HG03558 (cell line): ENCODE measurements around the gene PTCD3.
A peak's percentile ranks its signal among the peaks of the same experiment; 100 is the strongest.

Experiments
- ATAC-seq: cut with Tn5 transposase; IDR thresholded peaks from one replicate; pipeline ENCODE4 v1.9.1; 2021; ENCODE audit warnings: moderate number of reproducible peaks; ENCODE audit not compliant: unreplicated experiment; ENCODE audit errors: extremely low read depth

Gene PTCD3

GRCh38 chr2:86105969-86106945 is at the start of gene PTCD3:
Gene PTCD3, plus strand, starts transcription at chr2:86106235. Its CDS starts 13 bp downstream, at chr2:86106248.
- ATAC-seq, result peak; percentile 61

- ATAC-seq, result no peak
Measured at GRCh38 chr2:86056590-86057331, 49.3 kb upstream of the PTCD3 start.

- no peak for ATAC-seq
Measured at GRCh38 chr2:86062043-86062442, 44.0 kb upstream of the PTCD3 start.

- ATAC-seq, result no peak
Measured at GRCh38 chr2:86064006-86064405, 42.0 kb upstream of the PTCD3 start.

DNA sequence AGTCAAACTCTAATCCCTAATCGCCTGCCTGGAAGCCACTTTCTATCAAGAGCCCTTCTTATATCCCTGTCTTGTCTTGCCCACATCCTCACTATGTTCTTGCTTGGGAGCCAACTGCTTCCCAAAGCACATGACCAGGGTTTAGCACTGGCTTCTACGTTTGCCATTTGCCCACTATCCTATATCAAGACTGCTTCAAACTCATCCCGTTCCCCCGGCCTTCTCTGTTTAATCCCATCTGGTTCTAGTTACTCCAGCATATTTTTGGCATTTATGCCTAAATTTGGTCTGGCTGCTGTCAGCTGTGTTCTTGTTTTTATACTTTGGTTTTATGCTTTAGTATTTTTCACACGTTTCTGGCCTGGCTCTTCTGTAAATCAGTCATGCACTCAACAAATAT is 40.5 kb upstream of the PTCD3 start:
- no peak for ATAC-seq

- ATAC-seq, result no peak
Measured at GRCh38 chr2:86066007-86066578, 39.9 kb upstream of the PTCD3 start.

DNA sequence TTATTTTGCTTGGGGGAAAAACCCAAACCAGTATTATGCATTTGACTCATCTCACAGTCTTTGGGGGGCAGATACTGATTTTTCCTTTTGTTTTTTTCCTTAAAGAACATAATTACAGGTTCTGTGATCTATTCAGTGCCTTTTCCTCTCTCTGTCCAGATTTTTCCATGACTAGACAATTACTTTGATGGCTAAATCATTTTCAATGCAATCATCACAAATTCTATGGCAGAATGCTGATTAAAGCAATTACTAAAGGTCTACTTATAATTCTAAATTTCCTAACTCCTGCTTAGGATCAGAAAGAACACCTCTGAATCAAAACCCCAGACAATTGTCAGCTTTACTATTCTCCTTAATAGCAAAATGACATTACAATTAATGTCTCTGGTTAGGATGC is 39.1 kb upstream of the PTCD3 start:
- ATAC-seq, result no peak

DNA sequence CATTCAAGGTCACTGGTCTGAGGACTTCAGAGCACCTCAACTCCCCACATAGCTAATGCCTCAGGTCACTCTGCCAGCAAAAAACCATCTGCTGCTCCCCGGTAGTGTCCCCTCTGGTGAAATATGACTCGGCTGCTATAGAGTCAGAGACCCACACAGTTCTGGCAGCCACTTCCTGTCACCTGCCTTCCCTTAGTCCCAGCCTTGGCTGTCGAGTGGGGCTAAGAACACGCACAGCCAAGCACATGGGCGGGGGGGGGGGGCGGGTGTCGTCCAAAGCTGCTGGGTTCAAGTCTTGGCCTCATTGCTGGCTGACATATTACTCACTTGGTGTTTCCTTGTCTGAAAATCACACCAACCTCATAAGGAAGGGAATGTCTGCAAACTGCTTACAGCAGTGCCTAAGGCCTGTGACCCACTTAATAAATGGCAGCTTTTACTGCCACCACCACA is 37.9 kb upstream of the PTCD3 start:
- no peak for ATAC-seq

- ATAC-seq, result no peak
Measured at GRCh38 chr2:86068648-86069047, 37.4 kb upstream of the PTCD3 start.

- no peak for ATAC-seq
Measured at GRCh38 chr2:86069091-86069685, 36.8 kb upstream of the PTCD3 start.

- no peak for ATAC-seq
Measured at GRCh38 chr2:86069783-86070339, 36.2 kb upstream of the PTCD3 start.

DNA sequence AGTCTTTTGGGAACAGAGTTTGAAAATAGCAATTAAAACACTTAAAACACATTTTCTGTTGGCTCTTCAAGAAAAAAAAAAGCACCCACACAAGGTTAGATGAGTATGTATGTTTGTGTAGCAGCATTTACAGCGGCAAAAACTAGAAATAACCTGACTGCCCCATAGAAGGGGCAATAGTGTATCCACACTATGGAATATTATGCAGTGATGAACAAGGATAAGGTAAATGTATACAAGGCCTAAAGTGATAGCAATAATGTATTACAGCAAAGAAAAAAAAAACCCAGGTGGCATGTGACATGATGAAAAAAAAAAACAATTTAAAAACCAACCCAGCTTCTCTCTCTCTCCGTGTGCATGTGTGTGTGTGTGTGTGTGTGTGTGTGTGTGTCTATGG is 35.2 kb upstream of the PTCD3 start:
- ATAC-seq, result no peak

GRCh38 chr2:86072271-86072858 is 33.7 kb upstream of the PTCD3 start:
- no peak for ATAC-seq

DNA sequence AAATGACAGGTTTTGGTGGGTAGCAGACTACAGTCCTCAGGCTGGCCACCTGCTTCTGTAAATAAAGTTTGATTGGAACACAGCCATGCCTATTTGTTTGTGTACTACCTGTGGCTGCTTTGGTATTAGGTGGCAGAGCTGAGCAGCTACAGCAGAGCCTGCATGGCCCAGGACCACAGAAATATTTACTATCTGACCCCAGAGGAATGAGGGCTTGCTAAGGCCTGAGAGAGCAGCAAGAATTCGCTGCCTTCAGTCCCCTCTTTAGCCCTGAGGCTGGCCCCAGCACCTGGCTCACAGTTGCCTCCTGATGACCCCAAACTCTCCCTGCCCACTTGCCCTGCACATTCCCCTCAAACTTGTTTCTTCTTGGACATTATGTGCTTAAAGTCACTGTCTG is 32.8 kb upstream of the PTCD3 start:
- ATAC-seq, result no peak

DNA sequence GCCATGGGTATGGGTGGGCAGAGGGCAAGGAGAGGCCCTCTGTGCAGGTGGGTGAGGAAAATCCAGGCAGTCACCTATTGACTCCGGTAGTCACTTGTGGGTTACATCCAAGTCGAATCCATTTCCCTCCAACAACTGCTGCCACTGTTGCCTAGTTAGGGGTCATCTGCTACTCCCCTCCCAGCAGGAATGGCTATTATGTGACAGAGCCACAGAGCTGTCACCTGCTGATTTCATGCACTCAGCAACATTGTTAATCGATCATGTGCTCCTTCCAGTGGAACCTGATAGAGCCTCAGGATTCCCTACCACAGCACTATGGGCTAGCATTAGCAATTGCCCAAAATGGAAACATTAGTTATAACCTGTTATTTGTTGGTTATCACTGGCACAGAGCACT is 31.8 kb upstream of the PTCD3 start:
- ATAC-seq, result no peak

- ATAC-seq, result no peak
Measured at GRCh38 chr2:86074811-86075210, 31.2 kb upstream of the PTCD3 start.

GRCh38 chr2:86075886-86076285 is 30.1 kb upstream of the PTCD3 start:
- ATAC-seq, result no peak

DNA sequence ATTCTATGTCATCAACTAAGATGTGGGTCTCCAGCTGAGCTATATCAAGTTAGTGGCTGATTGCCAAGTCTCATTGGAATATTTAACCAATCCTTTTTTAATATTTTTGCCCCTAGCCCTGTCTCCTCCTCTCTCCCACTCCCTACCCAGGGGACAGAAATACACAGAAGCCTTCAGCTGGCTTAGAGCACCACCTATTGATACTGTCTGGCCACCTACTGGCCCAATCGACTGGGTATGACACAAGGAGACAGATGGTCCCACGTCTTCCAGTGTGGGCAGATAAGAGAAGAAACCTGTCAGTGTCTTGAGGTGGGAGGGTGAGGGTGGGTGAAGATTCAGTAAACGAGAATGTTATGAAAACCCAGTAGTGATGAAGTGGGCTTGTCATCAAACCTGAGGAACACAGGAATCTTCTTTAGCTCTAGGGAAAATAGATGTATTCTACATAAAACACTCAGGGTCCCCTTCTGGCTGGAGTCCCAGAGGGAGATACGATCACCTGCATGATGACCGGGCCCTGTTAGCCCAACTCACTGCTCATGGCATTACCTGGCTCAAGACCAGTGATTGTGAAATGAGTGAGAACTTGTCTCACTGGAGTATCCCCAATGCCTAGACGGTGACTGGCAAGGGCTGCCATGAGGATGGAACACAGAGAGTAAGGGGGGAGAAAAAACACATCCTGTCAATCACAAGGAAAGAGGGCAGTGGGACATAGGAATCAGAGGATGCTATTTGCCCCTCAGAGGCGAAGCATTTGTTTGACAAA is 27.1 kb upstream of the PTCD3 start:
- no peak for ATAC-seq
